ENCODE measurements around the gene TOP1. TPM values are rescaled to one million over a fixed set of nuclear protein-coding genes. Genes with fewer than 3 reads are reported as not detected.

TOP1 gene
- total RNA-seq, 1 donor from 2014 or later, result 52.0 TPM

GRCh38 chr20:41049451-41049850 is 20.8 kb downstream of the TOP1 start:
- ATAC-seq, result peak in 1 of 2 donors; percentile 12
- intact Hi-C loops (cut with DNase I), result no loop called here
- Histone ChIP-seq H3K27ac (peak overlapping the region; percentile 37), H3K27me3 (ENCODE audit: low read depth) (no peaks in the 10 kb centered on the region), H3K36me3 (no peaks in the 10 kb centered on the region), H3K4me1 (peaks cover 86% of the 10 kb centered on the region), H3K4me3 (no peak overlapping the region), H3K9me3 (no peaks in the 10 kb centered on the region)
- no peak for DNase-seq
- no peak for TF ChIP-seq CTCF (IDR thresholded peaks at IDR 0.05)

GRCh38 chr20:41050361-41051008 is 21.9 kb downstream of the TOP1 start:
- H3K36me3 ChIP-seq, result no peaks in the 10 kb centered on the region
- TF ChIP-seq CTCF (IDR thresholded peaks at IDR 0.05), result no peak
- H3K4me3 ChIP-seq, result no peak overlapping the region
- intact Hi-C loops (cut with DNase I), result no loop called here
- peak overlapping the region; percentile 20 for H3K27ac ChIP-seq
- H3K27me3 ChIP-seq (ENCODE audit: low read depth), result no peaks in the 10 kb centered on the region
- DNase-seq (no peak), ATAC-seq (peak; percentile 39 to 60)
- peaks cover 94% of the 10 kb centered on the region for H3K4me1 ChIP-seq
- no peaks in the 10 kb centered on the region for H3K9me3 ChIP-seq

- H3K36me3 ChIP-seq, result no peaks in the 10 kb centered on the region
- ATAC-seq (peak; percentile 11 to 12), DNase-seq (no peak)
- intact Hi-C loops (cut with DNase I), result no loop called here
- H3K4me3 ChIP-seq, result no peak overlapping the region
- H3K9me3 ChIP-seq, result no peaks in the 10 kb centered on the region
- H3K27ac ChIP-seq, result peak overlapping the region; percentile 32
- peaks cover 95% of the 10 kb centered on the region for H3K4me1 ChIP-seq
- no peaks in the 10 kb centered on the region for H3K27me3 ChIP-seq (ENCODE audit: low read depth)
- no peak for TF ChIP-seq CTCF (IDR thresholded peaks at IDR 0.05)
These were observed 22.6 kb downstream of the TOP1 start for GRCh38 chr20:41051009-41051825.

GRCh38 chr20:41052742-41053419 is 24.3 kb downstream of the TOP1 start:
- Histone ChIP-seq H3K36me3 (no peaks in the 10 kb centered on the region), H3K4me3 (no peak overlapping the region), H3K4me1 (peaks cover 95% of the 10 kb centered on the region), H3K9me3 (no peaks in the 10 kb centered on the region), H3K27ac (peak overlapping the region; percentile 1), H3K27me3 (ENCODE audit: low read depth) (no peaks in the 10 kb centered on the region)
- intact Hi-C loops (cut with DNase I), result no loop called here
- ATAC-seq, result peak in 1 of 2 donors; percentile 35
- DNase-seq, result no peak
- TF ChIP-seq CTCF (IDR thresholded peaks at IDR 0.05), result no peak

GRCh38 chr20:41054070-41054846 is 25.6 kb downstream of the TOP1 start:
- no peak overlapping the region for H3K27ac ChIP-seq
- no peak for TF ChIP-seq CTCF (IDR thresholded peaks at IDR 0.05)
- intact Hi-C loops (cut with DNase I), result no loop called here
- peaks cover 95% of the 10 kb centered on the region for H3K4me1 ChIP-seq
- H3K27me3 ChIP-seq (ENCODE audit: low read depth), result no peaks in the 10 kb centered on the region
- ATAC-seq, result no peak
- no peak for DNase-seq
- no peaks in the 10 kb centered on the region for H3K9me3 ChIP-seq
- no peaks in the 10 kb centered on the region for H3K36me3 ChIP-seq
- H3K4me3 ChIP-seq, result no peak overlapping the region
